ENCODE results near the gene UTP4.

Gene UTP4

GRCh38 chr16:69187446-69188235, 55.2 kb downstream of the UTP4 start:
- peak; percentile 56 to 65 for DNase-seq
- TF ChIP-seq POLR2A (IDR thresholded peaks at IDR 0.05; ENCODE audit: low read length) (no peak), GATA1 (IDR thresholded peaks at IDR 0.05; ENCODE audit: low read depth, low read length) (no peak)

GRCh38 chr16:69188236-69188549, 55.7 kb downstream of the UTP4 start:
- TF ChIP-seq GATA1 (IDR thresholded peaks at IDR 0.05; ENCODE audit: low read depth, low read length) = no peak
- no peak for TF ChIP-seq POLR2A (IDR thresholded peaks at IDR 0.05; ENCODE audit: low read length)
- no peak for DNase-seq

GRCh38 chr16:69188716-69189115, 56.3 kb downstream of the UTP4 start:
- no peak for DNase-seq
- TF ChIP-seq POLR2A (IDR thresholded peaks at IDR 0.05; ENCODE audit: low read length) (no peak), GATA1 (IDR thresholded peaks at IDR 0.05; ENCODE audit: low read depth, low read length) (no peak)

GRCh38 chr16:69190046-69190588, 57.7 kb downstream of the UTP4 start:
- TF ChIP-seq POLR2A (IDR thresholded peaks at IDR 0.05; ENCODE audit: low read length) (no peak), GATA1 (IDR thresholded peaks at IDR 0.05; ENCODE audit: low read depth, low read length) (no peak)
- DNase-seq = no peak

- DNase-seq = no peak
- no peak for TF ChIP-seq GATA1 (IDR thresholded peaks at IDR 0.05; ENCODE audit: low read depth, low read length)
Measured at GRCh38 chr16:69190598-69190997, 58.1 kb downstream of the UTP4 start.

GRCh38 chr16:69191136-69191535, 58.7 kb downstream of the UTP4 start:
- TF ChIP-seq GATA1 (IDR thresholded peaks at IDR 0.05; ENCODE audit: low read depth, low read length) (no peak), POLR2A (IDR thresholded peaks at IDR 0.05; ENCODE audit: low read length) (no peak)
- no peak for DNase-seq

- TF ChIP-seq GATA1 (IDR thresholded peaks at IDR 0.05; ENCODE audit: low read depth, low read length) (no peak), POLR2A (IDR thresholded peaks at IDR 0.05; ENCODE audit: low read length) (no peak)
- peak; percentile 27 to 73 for DNase-seq
Measured at GRCh38 chr16:69193855-69194254, 61.4 kb downstream of the UTP4 start.

GRCh38 chr16:69194488-69194887, 62.0 kb downstream of the UTP4 start:
- no peak for DNase-seq
- no peak for TF ChIP-seq GATA1 (IDR thresholded peaks at IDR 0.05; ENCODE audit: low read depth, low read length)
- no peak for TF ChIP-seq POLR2A (IDR thresholded peaks at IDR 0.05; ENCODE audit: low read length)

GRCh38 chr16:69195369-69196029, 63.0 kb downstream of the UTP4 start:
- no peak for DNase-seq
- TF ChIP-seq GATA1 (IDR thresholded peaks at IDR 0.05; ENCODE audit: low read depth, low read length) = no peak
- TF ChIP-seq POLR2A (IDR thresholded peaks at IDR 0.05; ENCODE audit: low read length) = no peak

GRCh38 chr16:69197573-69197972, 65.1 kb downstream of the UTP4 start:
- no peak for TF ChIP-seq GATA1 (IDR thresholded peaks at IDR 0.05; ENCODE audit: low read depth, low read length)
- TF ChIP-seq POLR2A (IDR thresholded peaks at IDR 0.05; ENCODE audit: low read length) = no peak
- no peak for DNase-seq

- TF ChIP-seq POLR2A (IDR thresholded peaks at IDR 0.05; ENCODE audit: low read length) (no peak), GATA1 (IDR thresholded peaks at IDR 0.05; ENCODE audit: low read depth, low read length) (no peak)
- no peak for DNase-seq
Measured at GRCh38 chr16:69199382-69199781, 66.9 kb downstream of the UTP4 start.

GRCh38 chr16:69201291-69201690, 68.8 kb downstream of the UTP4 start:
- DNase-seq = no peak

GRCh38 chr16:69201787-69202186, 69.3 kb downstream of the UTP4 start:
- no peak for DNase-seq
- no peak for TF ChIP-seq GATA1 (IDR thresholded peaks at IDR 0.05; ENCODE audit: low read depth, low read length)
- no peak for TF ChIP-seq POLR2A (IDR thresholded peaks at IDR 0.05; ENCODE audit: low read length)

More at GRCh38 chr16:69201291-69201690, 68.8 kb downstream of the UTP4 start:
- no peak for TF ChIP-seq POLR2A (IDR thresholded peaks at IDR 0.05; ENCODE audit: low read length)
- TF ChIP-seq GATA1 (IDR thresholded peaks at IDR 0.05; ENCODE audit: low read depth, low read length) = no peak

GRCh38 chr16:69204172-69204571, 71.7 kb downstream of the UTP4 start:
- TF ChIP-seq GATA1 (IDR thresholded peaks at IDR 0.05; ENCODE audit: low read depth, low read length) (no peak), POLR2A (IDR thresholded peaks at IDR 0.05; ENCODE audit: low read length) (no peak)
- DNase-seq = no peak

GRCh38 chr16:69209735-69210134, 77.3 kb downstream of the UTP4 start:
- no peak for TF ChIP-seq POLR2A (IDR thresholded peaks at IDR 0.05; ENCODE audit: low read length)
- no peak for TF ChIP-seq GATA1 (IDR thresholded peaks at IDR 0.05; ENCODE audit: low read depth, low read length)
- DNase-seq = no peak

Data from erythroblast (primary cell).